ENCODE measurements around the gene UQCR10.

- TF ChIP-seq, protein P1, sequence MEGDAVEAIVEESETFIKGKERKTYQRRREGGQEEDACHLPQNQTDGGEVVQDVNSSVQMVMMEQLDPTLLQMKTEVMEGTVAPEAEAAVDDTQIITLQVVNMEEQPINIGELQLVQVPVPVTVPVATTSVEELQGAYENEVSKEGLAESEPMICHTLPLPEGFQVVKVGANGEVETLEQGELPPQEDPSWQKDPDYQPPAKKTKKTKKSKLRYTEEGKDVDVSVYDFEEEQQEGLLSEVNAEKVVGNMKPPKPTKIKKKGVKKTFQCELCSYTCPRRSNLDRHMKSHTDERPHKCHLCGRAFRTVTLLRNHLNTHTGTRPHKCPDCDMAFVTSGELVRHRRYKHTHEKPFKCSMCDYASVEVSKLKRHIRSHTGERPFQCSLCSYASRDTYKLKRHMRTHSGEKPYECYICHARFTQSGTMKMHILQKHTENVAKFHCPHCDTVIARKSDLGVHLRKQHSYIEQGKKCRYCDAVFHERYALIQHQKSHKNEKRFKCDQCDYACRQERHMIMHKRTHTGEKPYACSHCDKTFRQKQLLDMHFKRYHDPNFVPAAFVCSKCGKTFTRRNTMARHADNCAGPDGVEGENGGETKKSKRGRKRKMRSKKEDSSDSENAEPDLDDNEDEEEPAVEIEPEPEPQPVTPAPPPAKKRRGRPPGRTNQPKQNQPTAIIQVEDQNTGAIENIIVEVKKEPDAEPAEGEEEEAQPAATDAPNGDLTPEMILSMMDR (IDR thresholded peaks at IDR 0.05; ENCODE audit: insufficient read depth, low read length), result no peak
- TF ChIP-seq POLR2AphosphoS5 (IDR thresholded peaks at IDR 0.05; ENCODE audit: low read depth), result no peak
Observed at GRCh38 chr22:29747832-29748231, 19.3 kb upstream of the UQCR10 start.
